HG03066 (cell line): ENCODE results near the gene ANKRD10.

Experiments
- ATAC-seq: cut with Tn5 transposase; IDR thresholded peaks from one replicate; pipeline ENCODE4 v1.9.1; 2021; ENCODE audit warnings: low read depth; ENCODE audit not compliant: unreplicated experiment

Gene ANKRD10

DNA sequence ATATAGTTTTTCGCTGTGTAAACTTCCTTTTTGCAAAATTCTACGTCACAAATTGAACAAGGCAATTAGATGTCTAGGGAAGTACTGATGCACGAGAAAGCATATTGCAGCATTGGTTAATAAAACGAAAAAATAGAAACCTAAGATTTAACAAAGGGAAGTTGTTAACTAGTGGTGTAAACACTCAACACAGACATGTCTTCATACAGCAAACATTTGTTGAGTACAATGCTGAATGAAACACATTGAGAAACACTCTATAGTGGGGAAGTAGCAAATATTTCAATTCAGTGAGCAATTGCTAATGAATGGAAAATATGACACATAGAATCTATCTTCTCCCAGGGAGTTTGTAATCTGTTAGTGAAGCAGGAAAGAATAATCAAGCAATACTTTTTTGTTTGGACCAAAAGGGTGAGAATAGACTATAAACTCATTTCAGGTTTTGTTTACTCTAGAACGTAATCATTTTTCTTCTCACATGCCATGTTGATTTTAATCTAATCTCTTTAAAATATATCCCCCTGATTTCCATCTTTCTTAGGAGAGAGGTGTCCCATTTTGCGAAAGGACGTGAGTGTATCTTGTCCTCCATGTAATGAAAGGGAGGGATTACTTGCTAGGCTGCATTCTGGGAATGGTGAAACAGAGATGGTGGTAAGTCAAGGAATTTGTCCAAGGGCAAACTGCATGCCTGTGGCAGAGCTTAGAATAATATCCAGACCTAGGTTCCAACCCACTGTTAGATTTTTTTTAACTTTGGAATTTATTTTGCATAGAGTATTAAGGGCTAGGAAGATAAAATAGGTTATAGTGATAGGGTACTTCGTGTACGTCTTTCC is 1.7 kb upstream of the ANKRD10 start:
- ATAC-seq: no peak

DNA sequence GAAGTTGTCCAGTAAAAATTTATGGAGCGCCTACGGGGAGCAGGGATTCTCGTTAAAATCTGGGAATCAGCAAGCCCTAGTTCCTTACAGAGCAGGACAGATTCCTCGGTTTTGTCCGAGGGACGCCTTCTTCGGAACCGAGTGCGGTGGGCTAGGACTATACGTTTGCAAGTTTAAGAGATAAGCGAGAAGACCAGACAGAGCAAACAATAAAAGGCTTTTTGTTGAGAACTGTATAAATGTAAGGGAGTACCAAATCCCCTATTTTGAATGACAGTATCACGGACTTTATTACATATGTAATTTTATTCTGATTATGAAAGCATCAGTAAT is 971 bp upstream of the ANKRD10 start:
- no peak for ATAC-seq

GRCh38 chr13:110914331-110915056 is 375 bp downstream of the ANKRD10 start:
- ATAC-seq: peak; percentile 35

DNA sequence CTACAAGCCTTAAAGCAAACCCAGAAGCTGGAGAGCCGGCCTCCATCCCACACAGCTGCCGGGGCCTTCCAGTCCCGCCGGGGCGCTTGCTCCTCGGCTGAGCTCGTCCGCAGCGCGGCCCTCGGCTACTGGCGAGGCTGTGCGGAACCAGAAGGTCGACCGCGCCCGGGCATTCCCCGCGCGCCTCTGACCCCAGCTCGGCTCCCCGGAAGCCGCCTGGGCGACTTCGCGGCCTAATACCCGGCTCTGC is 863 bp downstream of the ANKRD10 start:
- no peak for ATAC-seq

- no peak for ATAC-seq
Measured at GRCh38 chr13:110913322-110914080, 1.4 kb downstream of the ANKRD10 start.

- no peak for ATAC-seq
Measured at GRCh38 chr13:110912651-110913051, 2.2 kb downstream of the ANKRD10 start.

- ATAC-seq: no peak
Measured at GRCh38 chr13:110911880-110912279, 3.0 kb downstream of the ANKRD10 start.

DNA sequence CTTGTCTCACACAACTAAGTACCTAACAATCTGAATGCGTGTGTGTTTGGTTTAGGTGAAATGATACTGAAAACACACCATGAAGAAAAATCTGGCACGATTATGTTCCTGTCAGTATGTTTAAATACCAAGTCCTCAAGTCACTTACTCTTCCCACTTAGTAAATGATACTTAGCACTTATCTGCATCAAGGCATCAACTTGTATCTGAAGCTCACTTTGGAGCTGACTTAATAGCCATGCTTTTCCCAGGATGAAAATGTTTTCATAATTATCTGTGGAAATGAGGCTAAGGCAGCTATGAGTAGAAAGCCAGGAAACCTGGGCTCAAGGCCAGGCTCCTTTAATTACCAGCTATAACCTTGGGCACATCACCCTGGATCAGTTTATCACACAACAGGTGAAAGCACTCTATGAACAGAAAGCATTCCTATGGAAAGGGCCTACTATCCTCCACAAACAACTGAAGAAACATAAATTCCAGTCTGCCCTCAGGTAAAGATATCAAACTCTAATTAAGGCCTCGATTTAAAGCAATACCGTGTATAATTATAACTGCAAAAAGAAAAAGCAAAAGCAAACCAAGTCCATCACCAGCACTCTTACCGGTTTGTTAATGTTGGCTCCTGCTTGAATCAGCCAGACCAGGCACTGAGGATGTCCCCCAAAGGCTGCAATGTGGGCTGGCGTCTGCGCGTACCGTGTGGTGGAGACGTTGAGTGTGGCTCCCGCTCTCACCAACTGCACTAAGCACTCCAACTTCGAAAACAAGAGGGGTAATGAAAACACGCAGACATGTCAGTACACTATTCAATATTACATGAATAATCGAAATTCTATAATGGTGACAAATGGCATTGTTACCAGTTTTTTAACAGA is 4.6 kb downstream of the ANKRD10 start:
- no peak for ATAC-seq

- no peak for ATAC-seq
Measured at GRCh38 chr13:110907951-110908898, 6.6 kb downstream of the ANKRD10 start.

GRCh38 chr13:110907301-110907700 is 7.6 kb downstream of the ANKRD10 start:
- ATAC-seq: no peak

DNA sequence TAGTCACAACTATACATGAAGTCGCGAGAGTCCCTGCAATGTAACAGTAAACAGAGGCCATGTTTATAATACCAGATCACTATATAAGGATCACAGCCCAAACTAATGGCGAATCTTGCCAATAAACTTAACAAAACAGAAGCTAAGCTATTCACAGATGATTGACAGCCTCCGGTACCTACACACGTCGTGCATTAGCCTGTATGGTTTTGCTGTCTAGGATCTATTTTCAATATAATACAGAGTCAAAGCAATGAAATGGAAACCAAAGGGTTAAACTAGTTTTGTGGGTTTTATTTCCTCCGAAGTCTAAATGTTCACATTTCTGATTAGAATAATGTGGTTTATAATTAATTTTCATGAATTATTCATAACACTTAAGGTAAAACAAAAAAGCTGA is 10.1 kb downstream of the ANKRD10 start:
- no peak for ATAC-seq

DNA sequence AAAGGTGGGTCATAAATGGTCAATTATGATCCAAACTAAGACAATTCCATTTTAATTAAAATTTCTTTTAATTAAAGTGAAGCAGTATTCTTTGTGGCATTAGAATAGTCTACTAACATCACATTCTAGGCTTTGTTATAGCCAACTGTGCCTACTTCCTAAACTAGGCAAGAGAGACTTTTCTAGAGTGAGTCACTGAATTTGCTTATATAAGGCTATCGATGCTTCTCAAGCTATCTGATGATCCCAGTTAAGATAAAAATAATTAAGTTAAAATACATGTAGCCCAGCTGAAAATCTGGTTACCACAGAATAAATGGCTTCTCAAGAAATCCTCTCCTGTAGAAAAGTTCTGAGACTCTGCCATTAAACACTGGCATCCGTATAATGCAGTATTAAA is 12.5 kb downstream of the ANKRD10 start:
- ATAC-seq: no peak

DNA sequence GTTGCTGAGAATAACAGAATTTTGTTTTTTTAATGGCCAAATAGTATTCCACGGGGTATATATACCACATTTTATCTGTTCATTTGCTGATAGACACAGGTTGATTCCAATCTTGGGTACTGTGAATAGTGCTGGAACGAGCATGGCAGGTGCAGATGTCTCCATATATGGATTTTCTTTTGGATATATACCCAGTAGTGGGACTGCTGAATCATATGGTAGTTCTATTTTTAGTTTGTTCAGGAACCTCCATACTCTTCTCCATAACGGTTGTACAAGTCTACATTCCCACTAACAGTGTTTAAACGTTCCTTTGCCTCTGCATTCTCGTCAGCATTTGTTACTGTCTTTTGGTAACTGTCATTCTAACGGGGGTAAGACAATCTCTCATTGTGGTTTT is 17.3 kb downstream of the ANKRD10 start:
- ATAC-seq: no peak

DNA sequence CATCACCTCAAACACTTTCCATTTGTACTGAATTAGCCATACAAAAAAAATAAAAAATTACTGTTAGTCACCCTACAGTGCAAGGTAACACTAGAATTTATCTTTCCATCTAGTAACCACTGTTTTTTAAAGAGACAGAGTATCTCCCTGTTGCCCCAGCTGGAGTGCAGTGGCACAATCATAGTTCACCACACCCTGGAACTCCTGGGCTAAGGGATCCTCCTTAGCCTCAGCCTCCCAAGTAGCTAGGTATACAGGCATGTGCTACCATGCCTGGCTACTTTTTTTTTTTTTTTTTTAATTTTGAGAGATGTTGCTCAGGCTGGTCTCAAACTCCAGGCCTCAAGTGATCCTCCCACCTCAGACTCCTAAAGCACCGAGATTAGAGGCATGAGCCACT is 17.9 kb downstream of the ANKRD10 start:
- ATAC-seq: no peak

GRCh38 chr13:110894086-110894485 is 20.8 kb downstream of the ANKRD10 start:
- no peak for ATAC-seq

DNA sequence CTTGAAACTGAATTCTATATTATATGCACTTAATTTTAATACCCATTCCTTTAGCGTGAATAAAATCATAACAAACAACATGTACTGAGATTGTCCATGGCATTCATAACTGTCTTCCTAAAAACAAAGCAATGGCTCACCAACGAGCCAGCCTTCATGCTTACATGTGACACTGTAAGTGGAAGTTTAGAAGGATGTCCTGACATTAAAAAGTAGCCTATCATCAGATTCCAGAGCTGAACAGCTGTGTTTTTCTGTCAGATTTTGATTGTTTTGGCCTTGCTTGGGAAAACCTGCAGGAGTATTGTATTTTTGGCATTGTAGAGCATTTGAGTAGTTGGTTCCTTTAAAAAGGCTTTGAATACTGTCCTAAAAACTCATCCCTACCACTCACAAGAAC is 21.3 kb downstream of the ANKRD10 start:
- no peak for ATAC-seq

GRCh38 chr13:110890279-110891165 is 24.3 kb downstream of the ANKRD10 start:
- ATAC-seq: no peak

DNA sequence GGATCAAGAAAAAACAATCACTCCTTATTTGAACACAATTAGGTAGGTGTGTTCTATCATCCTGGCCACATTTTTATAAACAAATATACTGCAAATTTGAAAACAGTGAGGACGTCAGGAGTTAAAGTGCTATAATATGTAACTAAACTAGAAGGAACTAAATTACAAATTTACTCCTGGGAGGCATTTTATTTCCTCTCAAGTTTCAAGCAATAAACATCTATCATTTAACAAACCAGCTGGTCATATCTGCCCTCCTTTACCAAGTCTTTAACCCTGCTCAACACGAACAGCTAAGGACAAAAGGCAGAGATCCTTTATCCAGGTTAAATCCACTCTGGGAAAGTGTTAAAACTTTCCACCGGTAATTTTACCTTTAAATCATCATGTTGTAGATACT is 26.5 kb downstream of the ANKRD10 start:
- no peak for ATAC-seq
